GM21526 (cell line): ENCODE measurements around the gene IFI35.
"Not testable (repeated sequence)": the region's sequence is repeated elsewhere in the genome, so short reads cannot be mapped to it uniquely, and the experiment has no call there.

ENCODE experiments used
- ATAC-seq: cut with Tn5 transposase; IDR thresholded peaks from one replicate; pipeline ENCODE4 v1.9.1; 2021; ENCODE audit warnings: moderate library complexity; ENCODE audit not compliant: unreplicated experiment, low FRiP score

IFI35 gene

DNA sequence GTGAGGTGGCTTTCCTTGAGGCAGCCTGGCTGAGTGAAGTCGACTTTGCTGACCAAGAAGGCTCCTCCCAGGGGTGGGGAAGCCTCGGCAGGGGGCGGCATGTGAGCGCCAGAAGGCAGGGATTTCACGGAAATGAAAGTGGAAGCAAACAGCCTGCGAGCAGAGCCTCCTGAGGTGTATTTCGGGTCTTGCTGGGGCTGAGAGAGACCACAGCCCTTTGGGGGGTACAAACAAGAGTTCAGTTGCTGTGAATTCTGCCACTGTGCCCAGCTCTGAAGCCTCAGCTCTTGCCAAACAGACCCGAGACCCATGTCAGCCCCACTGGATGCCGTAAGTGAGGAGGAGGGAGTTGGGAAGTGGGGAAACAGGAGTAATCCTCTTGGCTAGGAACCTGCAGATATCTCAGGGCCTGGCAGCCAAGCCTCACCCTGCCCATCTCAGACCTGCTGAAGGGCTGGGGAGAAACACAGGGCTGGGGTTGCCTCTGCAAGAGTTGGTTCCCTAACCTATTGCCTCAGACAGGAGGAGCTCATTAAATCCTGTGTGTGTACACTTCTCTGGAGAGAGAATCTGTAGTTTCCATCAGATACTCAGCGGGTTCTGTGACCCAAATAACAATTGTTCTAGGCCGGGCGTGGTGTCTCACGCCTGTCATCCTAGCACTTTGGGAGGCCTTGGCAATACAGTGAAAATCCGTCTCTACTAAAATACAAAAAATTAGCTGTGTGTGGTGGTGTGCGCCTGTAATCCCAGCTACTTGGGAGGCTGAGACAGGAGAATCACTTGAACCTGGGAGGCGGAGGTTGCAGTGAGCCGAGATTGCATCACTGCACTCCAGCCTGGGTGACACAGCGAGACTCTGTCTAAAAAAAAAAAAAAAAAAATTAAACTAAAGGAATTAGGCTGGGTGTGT is at the start of gene IFI35:
Gene IFI35, plus strand, starts transcription at position 146 of the 913 bp plus-strand sequence. Its CDS starts 164 bp downstream, at position 310.
- peak; percentile 69 for ATAC-seq

DNA sequence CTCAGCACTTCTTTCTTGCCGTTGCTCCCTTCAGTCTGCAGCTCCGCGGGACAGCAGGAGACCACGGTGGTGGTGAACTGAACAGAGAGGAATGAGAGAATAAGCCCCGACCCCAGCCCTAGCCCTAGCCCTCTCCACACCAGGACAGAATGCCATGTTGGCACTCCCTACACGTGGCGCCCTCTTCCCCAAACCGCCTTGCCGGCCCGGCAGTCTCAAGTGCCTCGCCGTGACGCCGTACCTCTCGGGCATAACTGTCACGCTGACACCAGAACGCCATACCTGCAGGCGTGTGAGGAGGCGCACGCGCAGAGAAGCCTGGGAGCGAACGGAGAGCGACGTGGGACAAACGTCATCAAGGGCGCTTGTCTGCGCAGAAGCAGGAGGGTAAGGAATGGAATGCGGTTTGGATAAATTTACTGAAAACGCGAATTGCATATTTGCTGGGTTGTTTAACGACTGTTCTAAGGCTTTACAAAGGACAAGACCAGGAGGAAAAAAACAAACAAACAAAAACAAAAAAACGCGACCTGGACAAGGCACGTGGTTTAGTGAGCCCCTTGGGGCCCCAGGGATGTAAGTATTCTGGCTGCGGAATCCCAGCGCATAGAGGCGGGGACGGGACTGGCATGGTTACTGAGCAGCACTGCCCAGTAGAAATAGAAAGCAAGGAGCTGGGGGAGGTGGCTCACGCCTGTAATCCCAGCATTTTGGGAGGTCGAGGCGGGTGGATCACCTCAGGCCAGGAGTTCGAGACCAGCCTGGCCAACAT is 42.2 kb upstream of the IFI35 start, which contains the start of gene AARSD1:
Gene AARSD1, minus strand, starts transcription at position 294 of the 772 bp plus-strand sequence. Its CDS starts 14 bp downstream, at position 280.
- peak; percentile 74 for ATAC-seq

DNA sequence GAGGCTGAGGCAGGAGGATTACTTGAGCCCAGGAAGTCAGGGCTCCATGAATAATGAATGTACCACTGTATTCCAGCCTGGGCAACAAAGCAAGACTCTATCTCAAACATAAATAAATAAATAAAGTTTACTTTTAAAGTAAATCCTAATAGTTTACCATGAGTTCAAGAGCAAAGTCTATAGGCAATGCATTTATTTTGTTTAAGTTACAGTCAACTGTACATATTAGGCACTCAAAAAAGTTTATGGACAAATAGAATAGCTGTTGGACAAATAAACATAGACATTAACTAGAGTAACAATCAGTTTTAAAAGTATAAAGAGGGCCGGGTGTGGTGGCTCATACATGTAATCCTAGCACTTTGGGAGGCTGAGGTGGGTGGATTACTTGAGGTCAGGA is 38.7 kb upstream of the IFI35 start:
- no peak for ATAC-seq

DNA sequence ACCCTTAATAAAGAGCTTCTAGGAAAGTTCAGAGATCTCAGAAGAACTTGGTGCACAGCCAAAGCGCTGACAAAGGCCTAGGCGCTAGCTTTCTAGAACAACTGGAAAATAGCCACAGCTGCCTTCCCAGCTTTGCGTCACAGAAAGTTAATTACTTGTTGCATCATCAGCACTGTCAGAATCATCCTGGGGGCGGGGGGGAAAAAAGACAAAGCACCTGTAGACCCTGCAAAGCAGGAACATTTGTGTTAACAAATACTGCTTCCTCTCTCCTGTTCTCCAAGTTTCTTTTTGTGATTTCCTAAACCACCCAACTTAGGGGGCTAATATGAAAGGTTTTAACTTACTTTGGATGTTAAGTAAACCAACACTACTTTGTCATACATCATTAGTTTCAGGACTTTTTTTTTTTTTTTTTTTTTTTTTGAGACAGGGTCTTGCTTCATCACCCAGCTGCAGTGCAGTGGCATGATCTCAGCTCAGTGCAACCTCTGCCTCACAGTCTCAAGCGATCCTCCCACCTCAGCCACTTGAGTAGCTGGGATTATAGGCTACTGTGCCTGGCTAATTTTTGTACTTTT is 37.5 kb upstream of the IFI35 start:
- ATAC-seq, result no peak

DNA sequence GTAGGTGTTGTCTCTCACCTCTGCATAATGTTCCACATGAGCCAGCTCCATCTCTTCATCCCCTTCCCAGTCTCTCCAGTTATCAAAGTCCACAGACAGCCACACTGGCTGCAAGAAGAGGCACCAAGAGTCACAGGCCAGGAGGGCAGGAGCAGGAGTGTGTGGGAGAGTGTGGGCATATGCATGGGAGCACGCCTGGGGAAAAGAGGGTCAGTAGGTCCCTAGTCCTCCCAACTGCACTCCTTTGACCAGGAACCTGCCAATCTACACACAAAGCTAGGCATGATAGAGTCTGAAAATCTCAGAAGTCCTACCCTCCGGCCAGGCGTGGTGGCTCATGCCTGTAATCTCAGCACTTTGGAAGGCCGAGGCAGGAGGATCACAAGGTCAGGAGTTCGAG is 35.0 kb upstream of the IFI35 start:
- no peak for ATAC-seq

DNA sequence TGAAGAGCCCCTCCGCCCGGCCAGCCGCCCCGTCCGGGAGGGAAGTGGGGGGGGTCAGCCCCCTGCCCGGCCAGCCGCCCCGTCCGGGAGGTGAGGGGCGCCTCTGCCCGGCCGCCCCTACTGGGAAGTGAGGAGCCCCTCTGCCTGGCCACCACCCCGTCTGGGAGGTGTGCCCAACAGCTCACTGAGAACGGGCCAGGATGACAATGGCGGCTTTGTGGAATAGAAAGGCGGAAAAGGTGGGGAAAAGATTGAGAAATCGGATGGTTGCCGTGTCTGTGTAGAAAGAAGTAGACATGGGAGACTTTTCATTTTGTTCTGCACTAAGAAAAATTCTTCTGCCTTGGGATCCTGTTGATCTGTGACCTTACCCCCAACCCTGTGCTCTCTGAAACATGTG is 33.3 kb upstream of the IFI35 start:
- not testable (repeated sequence) for ATAC-seq

DNA sequence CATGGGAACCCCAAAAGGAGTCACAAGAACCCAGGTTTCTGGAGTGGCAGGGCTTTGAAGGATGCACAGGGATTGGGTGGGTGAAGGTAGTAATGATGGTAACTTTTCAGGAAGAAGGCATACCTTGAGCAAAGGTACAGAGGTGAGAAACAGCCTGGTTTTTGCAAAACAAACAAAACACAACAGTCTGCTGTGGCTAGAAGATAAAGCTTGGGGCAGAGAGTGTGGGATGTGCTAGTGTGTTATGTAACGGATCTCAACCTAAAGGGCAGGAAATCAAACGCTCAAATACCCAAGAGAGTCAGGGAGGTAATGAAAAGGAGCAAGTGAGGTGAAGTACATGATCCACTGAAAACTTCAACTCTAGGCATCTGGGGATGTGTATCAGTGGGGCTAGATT is 31.3 kb upstream of the IFI35 start:
- ATAC-seq, result no peak

DNA sequence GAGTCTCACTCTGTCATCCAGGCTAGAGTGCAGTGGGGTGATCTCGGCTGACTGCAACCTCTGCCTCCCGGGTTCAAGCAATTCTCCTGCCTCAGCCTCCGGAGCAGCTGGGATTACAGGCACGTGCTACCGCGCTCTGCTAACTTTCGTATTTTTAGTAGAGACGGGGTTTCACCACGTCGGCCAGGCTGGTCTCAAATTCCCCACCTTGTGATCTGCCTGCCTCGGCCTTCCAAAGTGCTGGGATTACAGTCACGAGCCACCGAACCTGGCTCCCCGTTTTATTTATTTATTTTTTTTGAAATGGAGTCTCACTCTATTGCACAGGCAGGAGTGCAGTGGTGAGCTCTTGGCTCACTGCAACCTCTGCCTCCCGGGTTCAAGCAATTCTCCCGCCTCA is 30.9 kb upstream of the IFI35 start:
- ATAC-seq, result not testable (repeated sequence)

DNA sequence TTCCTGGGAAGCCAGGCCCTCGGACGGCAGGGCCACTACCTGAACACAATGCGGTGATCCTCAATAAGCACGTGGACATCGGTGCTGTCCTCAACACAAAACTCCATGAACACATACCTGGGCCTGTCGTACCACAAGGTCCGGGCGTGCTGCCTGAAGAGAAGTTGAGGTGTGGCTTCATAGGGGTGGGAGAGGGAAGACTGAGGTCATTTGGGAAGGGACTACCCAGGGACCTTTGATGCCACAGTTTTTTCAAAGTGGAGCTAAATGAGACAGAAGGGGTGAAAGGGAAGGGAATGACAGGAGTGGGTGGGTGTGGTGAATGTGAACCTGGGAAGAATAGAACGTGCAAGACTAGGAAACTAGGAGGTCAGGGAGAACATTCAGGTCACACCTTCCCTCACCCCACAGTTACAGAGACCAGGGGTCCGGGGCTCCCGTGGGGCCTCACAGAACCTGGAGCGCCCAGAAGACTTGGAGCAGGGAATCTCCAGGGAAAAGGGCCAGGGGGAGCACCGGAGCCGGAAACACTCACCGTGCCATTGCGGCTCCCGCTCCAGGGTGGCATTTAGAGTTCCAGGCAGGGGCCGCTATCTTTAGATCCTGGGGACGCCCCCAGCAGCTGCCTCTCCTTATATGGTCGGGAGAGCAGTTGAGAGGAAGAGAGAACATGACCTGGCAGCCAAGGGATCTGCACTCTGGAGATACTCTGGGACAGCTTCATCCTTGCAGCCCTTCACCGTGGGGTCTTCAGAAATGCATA is 26.9 kb upstream of the IFI35 start, which contains the start of gene PTGES3L:
Gene PTGES3L, minus strand, starts transcription at position 570 of the 763 bp plus-strand sequence. Its CDS starts 27 bp downstream, at position 543.
- peak; percentile 21 for ATAC-seq

DNA sequence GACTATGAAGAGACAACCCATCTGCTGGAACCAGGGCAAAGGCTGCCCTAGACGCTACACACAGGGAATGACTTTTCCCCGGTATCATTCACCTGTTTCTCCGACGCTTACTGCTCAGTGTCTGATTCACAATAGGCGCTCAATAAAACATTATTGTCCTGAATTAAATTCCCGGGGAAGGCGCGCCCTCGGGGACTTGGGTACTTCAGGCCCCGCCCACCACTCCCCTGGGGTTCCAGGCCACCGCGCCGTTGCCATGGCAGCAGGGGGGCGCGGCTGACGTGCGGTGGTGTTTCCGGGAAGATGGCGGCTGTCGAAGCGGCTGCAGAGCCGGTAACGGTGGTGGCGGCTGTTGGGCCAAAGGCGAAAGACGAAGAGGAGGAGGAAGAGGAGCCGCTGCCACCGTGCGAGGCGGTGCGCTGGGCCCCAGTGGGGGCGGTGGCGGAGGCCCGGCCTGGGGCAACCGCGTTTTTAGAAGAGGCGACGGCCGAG is 26.3 kb upstream of the IFI35 start, which contains the start of gene RUNDC1:
Gene RUNDC1, plus strand, starts transcription at position 292 of the 492 bp plus-strand sequence. Its CDS starts 12 bp downstream, at position 304.
- ATAC-seq, result peak; percentile 55

DNA sequence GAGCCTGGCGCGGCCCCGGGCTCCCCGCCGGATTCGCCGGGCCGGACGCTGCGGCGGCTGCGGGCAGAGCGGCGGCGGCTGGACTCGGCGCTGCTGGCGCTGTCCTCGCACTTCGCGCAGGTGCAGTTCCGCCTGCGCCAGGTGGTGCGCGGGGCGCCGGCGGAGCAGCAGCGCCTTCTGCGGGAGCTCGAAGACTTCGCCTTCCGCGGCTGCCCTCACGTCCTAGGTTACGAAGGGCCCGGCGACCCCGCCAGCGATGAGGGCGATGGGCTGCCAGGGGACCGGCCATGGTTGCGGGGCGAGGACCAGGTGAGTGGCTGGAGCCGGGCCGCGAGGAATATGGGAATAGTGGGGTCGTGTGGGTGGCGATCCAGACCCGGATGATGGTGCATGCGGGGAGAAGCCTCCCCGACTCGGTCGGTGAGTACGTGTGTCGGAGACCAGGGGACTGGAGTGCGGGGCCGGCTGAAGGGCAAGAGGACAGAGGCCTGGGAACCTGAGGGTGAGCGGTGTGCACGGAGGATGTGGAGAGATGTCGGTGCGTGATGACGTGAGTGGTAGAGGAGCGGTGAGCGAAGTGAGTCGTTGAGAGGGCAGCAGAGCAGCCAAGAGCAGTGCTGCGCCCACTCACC is 25.7 kb upstream of the IFI35 start:
- ATAC-seq, result peak; percentile 33

DNA sequence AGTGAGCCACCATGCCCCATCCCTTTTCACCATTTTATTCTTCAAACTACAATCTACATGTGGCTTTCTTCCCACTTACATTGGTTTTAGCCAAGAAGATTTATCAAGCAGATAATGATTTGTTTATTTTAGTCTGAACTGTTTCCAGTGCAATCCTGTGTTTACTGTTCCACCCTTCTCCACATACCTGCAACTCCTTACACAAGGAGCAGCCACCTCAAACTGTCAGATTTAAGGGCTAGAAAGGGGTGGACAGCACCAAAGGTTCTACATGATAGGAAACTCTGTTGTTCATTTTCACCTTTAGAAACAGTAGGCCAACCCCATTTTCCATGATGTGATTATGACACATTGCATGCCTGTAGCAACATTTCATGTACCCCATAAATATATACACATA is 24.3 kb upstream of the IFI35 start:
- ATAC-seq, result no peak

DNA sequence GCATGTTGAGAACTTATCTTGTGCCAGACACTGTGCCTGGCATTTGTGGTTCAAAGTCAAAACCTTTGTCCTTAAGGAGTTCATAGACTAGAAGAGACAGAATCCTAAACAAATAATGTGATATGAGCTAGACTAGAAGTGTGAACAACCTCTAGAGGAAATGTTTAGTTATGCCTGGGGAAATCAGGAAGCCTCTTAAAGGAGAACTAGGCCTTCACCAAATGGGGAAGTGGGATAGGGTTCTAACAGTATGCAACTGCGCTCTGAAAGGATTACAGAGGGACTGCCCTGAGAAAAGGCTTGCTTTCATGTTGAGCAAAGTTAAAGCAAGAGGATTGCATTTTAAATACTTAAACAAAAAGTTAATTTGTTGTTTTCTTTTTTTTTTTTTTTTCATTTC is 21.4 kb upstream of the IFI35 start:
- ATAC-seq, result no peak

DNA sequence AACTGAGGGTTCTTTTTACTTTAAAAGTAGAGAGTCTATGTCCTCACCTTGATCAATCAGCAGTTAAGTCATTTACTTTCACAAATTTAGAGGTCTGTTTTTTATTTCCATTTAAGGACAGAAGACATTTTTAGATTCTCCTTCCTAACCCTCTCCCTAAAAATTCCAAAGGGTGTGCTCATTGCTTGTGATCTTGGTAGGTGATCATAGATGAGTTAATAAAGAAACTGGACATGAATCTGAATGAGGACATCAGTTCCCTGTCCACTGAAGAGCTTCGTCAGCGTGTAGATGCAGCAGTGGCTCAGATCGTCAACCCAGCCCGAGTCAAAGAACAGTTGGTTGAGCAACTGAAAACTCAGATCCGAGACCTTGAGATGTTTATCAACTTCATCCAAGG is 17.4 kb upstream of the IFI35 start:
- no peak for ATAC-seq

DNA sequence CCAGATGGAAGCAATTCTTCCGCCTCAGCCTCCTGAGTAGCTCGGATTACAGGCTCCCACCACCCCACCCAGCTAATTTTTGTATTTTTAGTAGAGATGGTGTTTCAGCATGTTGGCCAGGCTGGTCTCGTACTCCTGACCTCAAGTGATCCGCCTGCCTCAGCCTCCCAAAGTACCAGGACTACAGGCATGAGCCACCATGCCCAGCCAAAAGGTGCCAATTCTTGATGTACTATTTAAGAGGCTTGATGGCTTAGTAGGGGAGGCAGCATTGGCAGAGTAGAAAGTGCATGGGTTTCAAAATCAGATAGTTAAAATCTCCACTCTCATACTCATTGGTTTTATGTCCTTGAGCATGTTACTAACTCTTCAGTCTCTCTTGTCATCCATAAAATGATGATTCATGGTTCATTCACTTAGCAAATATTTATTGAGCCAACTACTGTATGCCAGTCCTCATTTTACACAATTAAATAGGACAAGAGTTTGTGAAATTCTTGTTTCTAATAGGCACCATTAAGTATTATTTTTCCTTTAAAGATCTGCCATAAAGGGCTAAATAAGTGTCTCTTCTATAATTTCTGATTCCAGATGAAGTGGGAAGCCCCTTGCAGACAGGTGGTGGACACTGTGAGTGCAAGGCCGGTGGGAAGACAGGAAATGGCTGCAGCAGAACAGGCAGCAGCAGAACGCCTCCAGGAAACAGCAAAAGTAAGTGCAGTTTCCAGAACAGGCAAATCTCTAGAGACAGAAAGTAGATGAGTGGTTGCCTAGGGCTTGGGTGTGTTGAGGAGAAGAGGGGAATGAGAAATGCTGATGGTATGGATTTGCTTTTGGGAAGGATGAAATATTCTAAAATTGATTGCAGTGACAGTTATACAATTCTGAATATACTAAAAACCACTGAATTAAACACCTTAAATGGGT is 16.6 kb upstream of the IFI35 start:
- no peak for ATAC-seq

DNA sequence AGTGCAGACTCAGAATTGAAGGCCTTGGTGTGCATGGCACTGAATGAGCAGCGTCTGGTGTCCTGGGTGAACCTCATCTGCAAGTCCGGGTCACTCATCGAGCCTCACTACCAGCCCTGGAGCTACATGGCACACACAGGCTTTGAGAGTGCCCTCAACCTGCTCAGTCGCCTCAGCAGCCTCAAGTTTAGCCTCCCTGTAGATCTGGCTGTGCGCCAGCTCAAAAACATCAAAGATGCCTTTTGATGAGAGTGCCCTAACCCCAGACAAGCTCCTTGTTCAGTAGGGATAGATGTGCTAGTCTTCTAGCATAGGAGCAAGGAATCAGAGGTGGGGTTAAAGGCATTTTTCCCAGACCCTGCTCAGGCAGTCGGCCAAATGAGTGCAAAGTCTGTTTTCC is 15.1 kb upstream of the IFI35 start:
- no peak for ATAC-seq

DNA sequence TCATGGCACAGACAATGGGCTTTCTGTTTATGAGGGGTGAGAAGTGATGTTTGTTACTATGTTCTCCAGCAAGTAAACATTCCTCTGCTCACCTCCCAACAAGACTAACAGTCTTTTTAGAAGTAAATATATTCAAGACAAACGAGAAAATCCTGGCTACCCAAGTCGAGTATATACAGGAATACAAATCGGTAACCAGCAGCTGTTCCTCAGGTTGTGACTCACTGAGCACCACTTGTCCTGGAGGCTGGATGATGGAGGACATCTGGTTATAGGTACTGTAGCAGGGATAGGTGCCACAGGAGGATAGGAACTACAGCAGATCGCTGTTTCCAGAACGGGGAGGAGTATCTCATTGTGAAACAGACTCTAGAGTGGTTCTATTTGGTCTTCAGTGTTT is 13.7 kb upstream of the IFI35 start:
- no peak for ATAC-seq

DNA sequence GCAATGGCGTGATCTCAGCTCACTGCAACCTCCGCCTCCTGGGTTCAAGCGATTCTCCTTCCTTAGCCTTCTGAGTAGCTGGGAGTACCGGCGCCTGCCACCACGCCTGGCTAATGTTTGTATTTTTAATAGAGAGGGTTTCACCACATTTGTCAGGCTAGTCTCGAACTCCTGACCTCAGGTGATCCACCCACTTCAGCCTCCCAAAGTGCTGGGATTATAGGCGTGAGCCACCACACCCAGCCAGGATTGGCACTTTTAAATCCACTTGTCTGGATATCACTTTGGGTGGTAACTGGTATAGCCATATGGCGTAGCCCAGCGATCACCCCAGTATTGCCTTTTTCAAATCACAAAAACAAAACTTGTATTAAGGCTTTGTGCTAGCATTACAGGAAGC is 12.7 kb upstream of the IFI35 start:
- ATAC-seq, result not testable (repeated sequence)
